ENCODE data around the gene GJB5. TPM values are rescaled to one million over a fixed set of nuclear protein-coding genes. Genes with fewer than 3 reads are reported as not detected.

Gene GJB5
- polyA plus RNA-seq, 1 donor from 2014 or later: not detected

- H3F3A ChIP-seq (ENCODE audit: insufficient read depth, low read length, poor library complexity, severe bottlenecking): no peaks in the 10 kb centered on the region
- no peaks in the 10 kb centered on the region for H3K27me3 ChIP-seq (ENCODE audit: insufficient read depth, low read depth, low read length)
- no peaks in the 10 kb centered on the region for H3K9me2 ChIP-seq (ENCODE audit: insufficient read depth, low read length)
- H3K9me3 ChIP-seq (ENCODE audit: low read length): no peaks in the 10 kb centered on the region
- no peaks in the 10 kb centered on the region for H3K79me2 ChIP-seq (replicated peaks; ENCODE audit: insufficient read depth, low read length)
- H3K36me3 ChIP-seq (ENCODE audit: insufficient read depth, low read length): no peaks in the 10 kb centered on the region
- H2AFZ ChIP-seq (ENCODE audit: low read depth, low read length): no peak overlapping the region
- no peak overlapping the region for H3K4me3 ChIP-seq (ENCODE audit: low read length)
- no peak overlapping the region for H3K9ac ChIP-seq (ENCODE audit: low read length)
- H4K20me1 ChIP-seq (ENCODE audit: insufficient read depth): no peaks in the 10 kb centered on the region
- TF ChIP-seq, protein P1, sequence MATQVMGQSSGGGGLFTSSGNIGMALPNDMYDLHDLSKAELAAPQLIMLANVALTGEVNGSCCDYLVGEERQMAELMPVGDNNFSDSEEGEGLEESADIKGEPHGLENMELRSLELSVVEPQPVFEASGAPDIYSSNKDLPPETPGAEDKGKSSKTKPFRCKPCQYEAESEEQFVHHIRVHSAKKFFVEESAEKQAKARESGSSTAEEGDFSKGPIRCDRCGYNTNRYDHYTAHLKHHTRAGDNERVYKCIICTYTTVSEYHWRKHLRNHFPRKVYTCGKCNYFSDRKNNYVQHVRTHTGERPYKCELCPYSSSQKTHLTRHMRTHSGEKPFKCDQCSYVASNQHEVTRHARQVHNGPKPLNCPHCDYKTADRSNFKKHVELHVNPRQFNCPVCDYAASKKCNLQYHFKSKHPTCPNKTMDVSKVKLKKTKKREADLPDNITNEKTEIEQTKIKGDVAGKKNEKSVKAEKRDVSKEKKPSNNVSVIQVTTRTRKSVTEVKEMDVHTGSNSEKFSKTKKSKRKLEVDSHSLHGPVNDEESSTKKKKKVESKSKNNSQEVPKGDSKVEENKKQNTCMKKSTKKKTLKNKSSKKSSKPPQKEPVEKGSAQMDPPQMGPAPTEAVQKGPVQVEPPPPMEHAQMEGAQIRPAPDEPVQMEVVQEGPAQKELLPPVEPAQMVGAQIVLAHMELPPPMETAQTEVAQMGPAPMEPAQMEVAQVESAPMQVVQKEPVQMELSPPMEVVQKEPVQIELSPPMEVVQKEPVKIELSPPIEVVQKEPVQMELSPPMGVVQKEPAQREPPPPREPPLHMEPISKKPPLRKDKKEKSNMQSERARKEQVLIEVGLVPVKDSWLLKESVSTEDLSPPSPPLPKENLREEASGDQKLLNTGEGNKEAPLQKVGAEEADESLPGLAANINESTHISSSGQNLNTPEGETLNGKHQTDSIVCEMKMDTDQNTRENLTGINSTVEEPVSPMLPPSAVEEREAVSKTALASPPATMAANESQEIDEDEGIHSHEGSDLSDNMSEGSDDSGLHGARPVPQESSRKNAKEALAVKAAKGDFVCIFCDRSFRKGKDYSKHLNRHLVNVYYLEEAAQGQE (IDR thresholded peaks at IDR 0.05; ENCODE audit: borderline replicate concordance): no peak
- TF ChIP-seq MXI1 (conservative IDR thresholded peaks at IDR 0.05; ENCODE audit: poor library complexity, severe bottlenecking) (no peak), EP300 (conservative IDR thresholded peaks at IDR 0.05; ENCODE audit: poor library complexity, severe bottlenecking) (no peak), SMC3 (conservative IDR thresholded peaks at IDR 0.05; ENCODE audit: poor library complexity) (no peak), TAF1 (IDR thresholded peaks at IDR 0.05; ENCODE audit: low read depth) (no peak), EZH2 (IDR thresholded peaks at IDR 0.05; ENCODE audit: borderline replicate concordance, insufficient read depth, low read length, poor library complexity, severe bottlenecking) (no peak), POLR2AphosphoS5 (IDR thresholded peaks at IDR 0.05) (no peak), RAD21 (conservative IDR thresholded peaks at IDR 0.05) (no peak)
- TF ChIP-seq, protein P2, sequence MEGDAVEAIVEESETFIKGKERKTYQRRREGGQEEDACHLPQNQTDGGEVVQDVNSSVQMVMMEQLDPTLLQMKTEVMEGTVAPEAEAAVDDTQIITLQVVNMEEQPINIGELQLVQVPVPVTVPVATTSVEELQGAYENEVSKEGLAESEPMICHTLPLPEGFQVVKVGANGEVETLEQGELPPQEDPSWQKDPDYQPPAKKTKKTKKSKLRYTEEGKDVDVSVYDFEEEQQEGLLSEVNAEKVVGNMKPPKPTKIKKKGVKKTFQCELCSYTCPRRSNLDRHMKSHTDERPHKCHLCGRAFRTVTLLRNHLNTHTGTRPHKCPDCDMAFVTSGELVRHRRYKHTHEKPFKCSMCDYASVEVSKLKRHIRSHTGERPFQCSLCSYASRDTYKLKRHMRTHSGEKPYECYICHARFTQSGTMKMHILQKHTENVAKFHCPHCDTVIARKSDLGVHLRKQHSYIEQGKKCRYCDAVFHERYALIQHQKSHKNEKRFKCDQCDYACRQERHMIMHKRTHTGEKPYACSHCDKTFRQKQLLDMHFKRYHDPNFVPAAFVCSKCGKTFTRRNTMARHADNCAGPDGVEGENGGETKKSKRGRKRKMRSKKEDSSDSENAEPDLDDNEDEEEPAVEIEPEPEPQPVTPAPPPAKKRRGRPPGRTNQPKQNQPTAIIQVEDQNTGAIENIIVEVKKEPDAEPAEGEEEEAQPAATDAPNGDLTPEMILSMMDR (IDR thresholded peaks at IDR 0.05; ENCODE audit: poor library complexity, severe bottlenecking): no peak
- no peak overlapping the region for H3K4me2 ChIP-seq (ENCODE audit: low read length)
- H3K27ac ChIP-seq (ENCODE audit: low read length): no peak overlapping the region
Observed at GRCh38 chr1:34806396-34806795, 51.5 kb downstream of the GJB5 start.

Other genes starting within 250 kb of the GJB5 start
- gene GJB4, start 4.7 kb downstream of the GJB5 start, polyA plus RNA-seq: not detected in 2 replicates
- not detected in 2 replicates for gene GJB3, start 26.2 kb downstream of the GJB5 start, polyA plus RNA-seq
- not detected in 2 replicates for gene GJA4, start 38.0 kb downstream of the GJB5 start, polyA plus RNA-seq
- 39.9 and 42.6 TPM in 2 replicates for gene SMIM12, start 104.7 kb downstream of the GJB5 start, polyA plus RNA-seq
- 2.9 and 4.7 TPM in 2 replicates for gene DLGAP3, start 174.6 kb downstream of the GJB5 start, polyA plus RNA-seq
- gene TMEM35B, start 230.3 kb downstream of the GJB5 start, polyA plus RNA-seq: 1.3 TPM in 1 of 2 replicates, not detected in the other

Measured in neural cell (in vitro differentiated cells).